GDM1 (cell line): Measurements from ENCODE around the gene LTBP1.

Experiments used
- DNase-seq: peaks from one replicate; lab custom pipeline; 2025; lab: John Stamatoyannopoulos, UW

The LTBP1 gene

DNA sequence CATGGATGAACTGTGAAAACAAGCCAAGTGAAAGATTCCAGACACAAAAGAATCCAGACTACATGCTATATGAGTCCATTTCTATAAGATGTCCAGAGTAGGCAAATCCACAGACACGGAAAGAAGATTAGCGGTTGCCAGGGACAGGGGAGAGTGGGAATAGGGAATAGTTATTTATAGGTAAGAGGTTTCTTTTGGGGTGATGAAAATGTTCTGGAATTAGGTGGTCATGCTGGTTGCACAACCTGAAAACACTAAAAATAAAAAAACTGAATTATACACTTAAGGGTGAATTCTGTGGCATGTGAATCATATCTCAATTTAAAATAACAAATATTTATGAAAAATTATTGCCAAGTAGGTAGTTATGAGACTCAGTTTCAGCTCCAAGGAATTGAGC is 168.4 kb downstream of the LTBP1 start:
- DNase-seq, result no peak

- DNase-seq, result no peak
These were observed 169.0 kb downstream of the LTBP1 start for GRCh38 chr2:33115728-33116127.

- DNase-seq, result no peak
These were observed 170.0 kb downstream of the LTBP1 start for GRCh38 chr2:33116799-33117198.

- no peak for DNase-seq
These were observed 171.9 kb downstream of the LTBP1 start for GRCh38 chr2:33118651-33119050.

- DNase-seq, result no peak
These were observed 174.7 kb downstream of the LTBP1 start for GRCh38 chr2:33121416-33121815.

DNA sequence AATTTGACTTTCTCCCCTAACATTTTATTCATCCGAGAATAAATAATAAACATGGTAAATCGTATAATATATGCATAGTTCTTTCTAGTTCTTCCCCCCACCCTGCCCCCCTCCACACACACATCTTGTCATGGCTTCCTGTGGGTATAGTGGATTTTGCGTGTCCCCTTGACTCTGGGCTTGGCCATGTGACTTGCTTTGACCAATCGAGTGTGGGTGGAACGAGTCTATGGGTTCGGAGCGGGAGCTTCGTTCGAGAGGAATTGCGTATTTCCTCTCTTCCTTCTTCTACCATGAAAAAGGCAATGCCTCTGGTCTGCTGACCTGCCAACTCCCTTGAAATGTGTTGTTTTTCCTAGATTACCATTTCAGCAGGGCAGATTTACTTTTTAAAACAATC is 175.2 kb downstream of the LTBP1 start:
- DNase-seq, result no peak

- no peak for DNase-seq
These were observed 176.0 kb downstream of the LTBP1 start for GRCh38 chr2:33122726-33123125.

GRCh38 chr2:33123216-33123615 is 176.5 kb downstream of the LTBP1 start:
- DNase-seq, result no peak

- no peak for DNase-seq
These were observed 179.8 kb downstream of the LTBP1 start for GRCh38 chr2:33126552-33126951.

GRCh38 chr2:33126958-33127357 is 180.2 kb downstream of the LTBP1 start:
- DNase-seq, result no peak

- no peak for DNase-seq
These were observed 182.7 kb downstream of the LTBP1 start for GRCh38 chr2:33129263-33130053.

GRCh38 chr2:33130054-33130447 is 183.3 kb downstream of the LTBP1 start:
- no peak for DNase-seq

GRCh38 chr2:33130544-33130943 is 183.8 kb downstream of the LTBP1 start:
- DNase-seq, result no peak

DNA sequence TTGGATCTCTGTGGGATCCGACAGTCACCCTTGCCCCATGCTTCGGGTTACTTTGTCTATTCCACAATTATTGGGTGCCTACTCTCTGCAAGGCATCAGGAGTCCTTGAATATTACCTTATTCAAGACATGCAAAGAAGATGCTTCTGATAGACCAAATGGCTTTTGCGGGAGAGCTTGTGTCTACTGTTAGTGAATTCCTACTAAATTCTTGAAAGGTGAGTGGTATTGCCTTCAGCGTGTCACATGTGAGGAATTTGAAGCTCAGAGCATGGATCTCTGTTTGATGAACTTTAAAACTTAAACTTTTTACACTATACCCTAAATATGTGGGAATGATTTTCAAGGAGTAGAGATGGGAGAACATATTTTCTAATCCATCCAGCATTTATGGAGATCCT is 184.4 kb downstream of the LTBP1 start:
- no peak for DNase-seq

DNA sequence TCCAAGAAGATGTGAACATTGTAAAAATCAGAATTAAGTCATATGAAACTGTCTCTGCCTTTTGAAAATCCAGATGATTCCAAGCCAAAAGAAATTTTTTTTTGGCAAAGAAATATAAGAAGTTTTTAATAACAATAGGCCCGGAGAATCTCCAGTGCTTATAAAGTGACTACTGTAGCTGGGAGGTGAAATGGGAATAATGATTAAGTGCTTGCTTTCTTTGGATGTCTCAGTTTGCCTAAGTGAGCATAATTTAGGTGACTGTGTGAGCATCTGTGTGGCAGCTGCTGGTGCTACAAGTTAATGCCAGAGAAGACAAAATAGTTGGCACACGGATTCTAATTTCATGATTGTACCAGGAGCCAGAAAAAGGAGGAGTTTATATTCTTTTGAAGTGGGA is 185.0 kb downstream of the LTBP1 start:
- DNase-seq, result no peak

DNA sequence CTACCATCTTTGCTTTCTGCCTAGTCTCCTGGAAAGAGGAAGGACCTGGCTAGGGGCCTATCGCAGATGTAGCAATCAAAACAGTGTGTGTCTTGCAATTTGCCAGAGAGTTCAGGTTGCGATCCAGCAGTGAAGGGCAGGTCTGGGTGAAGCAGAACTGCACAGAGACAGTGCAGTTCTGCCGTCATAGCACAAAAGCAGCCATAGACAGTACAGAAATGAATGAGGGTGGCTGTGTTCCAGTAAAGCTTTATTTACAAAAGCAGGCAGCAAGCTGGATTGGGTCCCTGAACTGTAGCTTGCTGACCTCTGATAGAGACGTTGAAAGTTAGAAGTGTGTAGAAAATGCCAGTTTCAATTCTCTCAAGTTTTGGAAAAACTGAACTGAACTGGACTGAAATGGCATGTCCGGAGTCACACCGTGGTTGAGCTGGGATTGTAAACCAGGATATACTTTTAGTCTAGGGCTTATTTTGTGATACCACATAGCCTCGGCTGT is 186.8 kb downstream of the LTBP1 start:
- DNase-seq, result no peak

- DNase-seq, result no peak
These were observed 187.5 kb downstream of the LTBP1 start for GRCh38 chr2:33134086-33134771.

GRCh38 chr2:33134791-33135560 is 188.2 kb downstream of the LTBP1 start:
- no peak for DNase-seq

DNA sequence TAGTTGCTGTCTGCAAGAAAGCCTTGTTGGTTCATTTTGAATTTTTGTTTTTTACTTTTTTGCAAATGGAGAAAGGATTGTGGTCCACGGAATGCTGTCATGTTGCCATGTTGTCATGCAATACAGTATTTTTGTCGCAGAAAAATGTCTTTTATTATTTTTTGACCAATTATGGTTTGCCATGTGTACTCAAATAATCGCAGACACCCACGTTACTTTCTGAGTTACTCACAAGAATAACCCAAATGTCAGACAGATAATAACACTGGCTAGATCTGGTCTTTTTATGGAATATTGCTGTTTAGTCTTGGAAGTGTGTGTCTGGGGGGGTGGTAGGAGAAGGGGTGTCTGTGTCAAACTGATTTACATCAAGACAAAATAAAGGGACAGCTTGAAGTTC is 188.9 kb downstream of the LTBP1 start:
- DNase-seq, result no peak

GRCh38 chr2:33136056-33136455 is 189.3 kb downstream of the LTBP1 start:
- DNase-seq, result no peak

DNA sequence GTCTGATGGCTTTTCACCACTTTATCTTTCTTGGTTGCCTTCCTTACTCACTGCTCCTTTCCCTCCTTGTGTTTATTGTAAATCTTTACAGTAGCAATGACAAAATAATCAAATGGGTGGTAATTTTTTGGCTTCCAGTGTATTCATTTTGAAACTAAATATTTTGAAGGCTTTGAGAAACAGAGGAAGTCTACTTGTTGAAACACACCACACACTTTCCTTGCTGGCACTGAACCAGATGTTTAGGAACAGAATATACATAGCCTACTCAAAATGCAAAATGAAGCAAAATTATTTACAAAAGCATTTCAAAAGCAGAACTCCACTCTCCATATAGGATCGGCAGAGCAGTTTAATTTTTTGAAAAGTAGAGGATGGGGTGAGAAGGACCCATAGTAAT is 189.8 kb downstream of the LTBP1 start:
- no peak for DNase-seq

GRCh38 chr2:33137331-33137730 is 190.6 kb downstream of the LTBP1 start:
- no peak for DNase-seq

- DNase-seq, result no peak
These were observed 193.2 kb downstream of the LTBP1 start for GRCh38 chr2:33139949-33140348.
